ENCODE measurements around the gene PMM1. TPM values are rescaled to one million over a fixed set of nuclear protein-coding genes. Genes with fewer than 3 reads are reported as not detected.
A peak's percentile ranks its signal among the peaks of the same experiment; 100 is the strongest.

PMM1 gene
- total and polyA plus RNA-seq, 2 donors from 2014 or later, result 36.4 to 127 TPM

GRCh38 chr22:41598891-41599635 lies 9.4 kb upstream of the PMM1 start:
- peak in 1 of 5 donors; percentile 13 for DNase-seq
- intact Hi-C loops (cut with DNase I), result no loop called here
- FAIRE-seq, result no peak

GRCh38 chr22:41598081-41598480 lies 8.4 kb upstream of the PMM1 start:
- TF ChIP-seq CTCF (IDR thresholded peaks at IDR 0.05; ENCODE audit: borderline replicate concordance, extremely low read depth, insufficient read depth), result no peak
- Histone ChIP-seq H3K27ac (ENCODE audit: low read depth in 2 of 2, low read length in 2 of 2) (no peak overlapping the region), H3K9me3 (ENCODE audit: control insufficient read depth in 2 of 3, insufficient read depth in 1 of 3, low read length in 3 of 3) (no peaks in the 10 kb centered on the region), H3K9ac (ENCODE audit: low read length in 3 of 3) (no peak overlapping the region), H3K27me3 (ENCODE audit: control insufficient read depth, insufficient read depth, low read length) (no peaks in the 10 kb centered on the region), H3K4me1 (ENCODE audit: control insufficient read depth in 2 of 3, insufficient read depth in 2 of 3, low read depth in 1 of 3, low read length in 3 of 3) (peaks cover 0 to 7% (median 0%) of the 10 kb centered on the region in 3 donors), H3K4me3 (ENCODE audit: low read length in 3 of 3) (no peak overlapping the region), H3K36me3 (ENCODE audit: control insufficient read depth in 2 of 3, insufficient read depth in 3 of 3, low read length in 3 of 3) (peaks cover 0 to 6% (median 0%) of the 10 kb centered on the region in 3 donors)
- FAIRE-seq, result no peak
- intact Hi-C loops (cut with DNase I), result no loop called here
- DNase-seq, result peak in 1 of 5 donors; percentile 41

More at GRCh38 chr22:41598891-41599635, 9.4 kb upstream of the PMM1 start:
- no peak overlapping the region for H3K9ac ChIP-seq (ENCODE audit: low read length in 3 of 3)
- peaks cover 0 to 7% (median 0%) of the 10 kb centered on the region in 3 donors for H3K4me1 ChIP-seq (ENCODE audit: control insufficient read depth in 2 of 3, insufficient read depth in 2 of 3, low read depth in 1 of 3, low read length in 3 of 3)
- H3K27me3 ChIP-seq (ENCODE audit: control insufficient read depth, insufficient read depth, low read length), result no peaks in the 10 kb centered on the region
- no peak overlapping the region for H3K27ac ChIP-seq (ENCODE audit: low read depth in 2 of 2, low read length in 2 of 2)
- peaks cover 0 to 6% (median 4%) of the 10 kb centered on the region in 3 donors for H3K36me3 ChIP-seq (ENCODE audit: control insufficient read depth in 2 of 3, insufficient read depth in 3 of 3, low read length in 3 of 3)
- no peak for TF ChIP-seq CTCF (IDR thresholded peaks at IDR 0.05; ENCODE audit: borderline replicate concordance, extremely low read depth, insufficient read depth)
- H3K9me3 ChIP-seq (ENCODE audit: control insufficient read depth in 2 of 3, insufficient read depth in 1 of 3, low read length in 3 of 3), result no peaks in the 10 kb centered on the region
- no peak overlapping the region for H3K4me3 ChIP-seq (ENCODE audit: low read length in 3 of 3)

GRCh38 chr22:41597635-41597953 lies 8.0 kb upstream of the PMM1 start:
- peak overlapping the region in 1 of 3 donors; percentile 44 for H3K9ac ChIP-seq (ENCODE audit: low read length in 3 of 3)
- H3K27me3 ChIP-seq (ENCODE audit: control insufficient read depth, insufficient read depth, low read length), result no peaks in the 10 kb centered on the region
- H3K27ac ChIP-seq (ENCODE audit: low read depth in 2 of 2, low read length in 2 of 2), result peak overlapping the region in 1 of 2 donors; percentile 48
- no peak for TF ChIP-seq CTCF (IDR thresholded peaks at IDR 0.05; ENCODE audit: borderline replicate concordance, extremely low read depth, insufficient read depth)
- no peak for FAIRE-seq
- H3K4me1 ChIP-seq (ENCODE audit: control insufficient read depth in 2 of 3, insufficient read depth in 2 of 3, low read depth in 1 of 3, low read length in 3 of 3), result peaks cover 0 to 7% (median 0%) of the 10 kb centered on the region in 3 donors
- intact Hi-C loops (cut with DNase I), result no loop called here
- peak in 1 of 5 donors; percentile 1 for DNase-seq
- H3K4me3 ChIP-seq (ENCODE audit: low read length in 3 of 3), result no peak overlapping the region
- H3K9me3 ChIP-seq (ENCODE audit: control insufficient read depth in 2 of 3, insufficient read depth in 1 of 3, low read length in 3 of 3), result no peaks in the 10 kb centered on the region
- H3K36me3 ChIP-seq (ENCODE audit: control insufficient read depth in 2 of 3, insufficient read depth in 3 of 3, low read length in 3 of 3), result peaks cover 0 to 3% (median 0%) of the 10 kb centered on the region in 3 donors
